22Rv1 (cell line): Measurements from ENCODE around the gene ZBTB20.

ENCODE experiments used
- H3K27ac ChIP-seq: fragments of 450-650 bp; 2 replicates; pipeline ENCODE4 v1.5.1; 2017
- ZFX ChIP-seq: fragments of 450-650 bp; IDR thresholded peaks from 2 replicates; pipeline ENCODE4 v1.6.1; 2017; ENCODE audit warnings: antibody characterized with exemption, borderline replicate concordance
- TF ChIP-seq, protein P1 (sequence below): fragments of 450-650 bp; IDR thresholded peaks from 2 replicates; pipeline ENCODE4 v1.5.1; 2017; ENCODE audit warnings: mild to moderate bottlenecking

ZBTB20 gene

DNA sequence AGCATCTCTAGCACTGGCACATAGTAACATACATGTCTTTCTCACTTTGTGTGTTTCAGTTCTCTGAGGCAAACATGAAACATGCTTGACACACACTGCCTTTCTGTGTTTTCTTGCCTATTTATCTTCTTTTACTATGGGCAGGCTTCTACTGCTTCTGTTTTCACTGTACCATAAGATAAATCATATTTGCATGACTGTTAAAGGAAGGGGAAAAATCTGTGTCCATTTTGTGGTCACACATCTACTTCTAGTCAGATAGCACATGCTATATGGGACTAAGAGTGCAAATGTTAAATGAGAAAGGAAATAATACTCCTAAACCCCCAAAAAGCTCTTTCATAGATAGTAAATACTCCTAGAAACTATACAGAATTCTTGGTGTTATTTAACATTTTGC lies 386.4 kb downstream of the ZBTB20 start:
- H3K27ac ChIP-seq = no peak overlapping the region
- no peak for TF ChIP-seq ZFX
- TF ChIP-seq, protein P1, sequence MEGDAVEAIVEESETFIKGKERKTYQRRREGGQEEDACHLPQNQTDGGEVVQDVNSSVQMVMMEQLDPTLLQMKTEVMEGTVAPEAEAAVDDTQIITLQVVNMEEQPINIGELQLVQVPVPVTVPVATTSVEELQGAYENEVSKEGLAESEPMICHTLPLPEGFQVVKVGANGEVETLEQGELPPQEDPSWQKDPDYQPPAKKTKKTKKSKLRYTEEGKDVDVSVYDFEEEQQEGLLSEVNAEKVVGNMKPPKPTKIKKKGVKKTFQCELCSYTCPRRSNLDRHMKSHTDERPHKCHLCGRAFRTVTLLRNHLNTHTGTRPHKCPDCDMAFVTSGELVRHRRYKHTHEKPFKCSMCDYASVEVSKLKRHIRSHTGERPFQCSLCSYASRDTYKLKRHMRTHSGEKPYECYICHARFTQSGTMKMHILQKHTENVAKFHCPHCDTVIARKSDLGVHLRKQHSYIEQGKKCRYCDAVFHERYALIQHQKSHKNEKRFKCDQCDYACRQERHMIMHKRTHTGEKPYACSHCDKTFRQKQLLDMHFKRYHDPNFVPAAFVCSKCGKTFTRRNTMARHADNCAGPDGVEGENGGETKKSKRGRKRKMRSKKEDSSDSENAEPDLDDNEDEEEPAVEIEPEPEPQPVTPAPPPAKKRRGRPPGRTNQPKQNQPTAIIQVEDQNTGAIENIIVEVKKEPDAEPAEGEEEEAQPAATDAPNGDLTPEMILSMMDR = no peak

DNA sequence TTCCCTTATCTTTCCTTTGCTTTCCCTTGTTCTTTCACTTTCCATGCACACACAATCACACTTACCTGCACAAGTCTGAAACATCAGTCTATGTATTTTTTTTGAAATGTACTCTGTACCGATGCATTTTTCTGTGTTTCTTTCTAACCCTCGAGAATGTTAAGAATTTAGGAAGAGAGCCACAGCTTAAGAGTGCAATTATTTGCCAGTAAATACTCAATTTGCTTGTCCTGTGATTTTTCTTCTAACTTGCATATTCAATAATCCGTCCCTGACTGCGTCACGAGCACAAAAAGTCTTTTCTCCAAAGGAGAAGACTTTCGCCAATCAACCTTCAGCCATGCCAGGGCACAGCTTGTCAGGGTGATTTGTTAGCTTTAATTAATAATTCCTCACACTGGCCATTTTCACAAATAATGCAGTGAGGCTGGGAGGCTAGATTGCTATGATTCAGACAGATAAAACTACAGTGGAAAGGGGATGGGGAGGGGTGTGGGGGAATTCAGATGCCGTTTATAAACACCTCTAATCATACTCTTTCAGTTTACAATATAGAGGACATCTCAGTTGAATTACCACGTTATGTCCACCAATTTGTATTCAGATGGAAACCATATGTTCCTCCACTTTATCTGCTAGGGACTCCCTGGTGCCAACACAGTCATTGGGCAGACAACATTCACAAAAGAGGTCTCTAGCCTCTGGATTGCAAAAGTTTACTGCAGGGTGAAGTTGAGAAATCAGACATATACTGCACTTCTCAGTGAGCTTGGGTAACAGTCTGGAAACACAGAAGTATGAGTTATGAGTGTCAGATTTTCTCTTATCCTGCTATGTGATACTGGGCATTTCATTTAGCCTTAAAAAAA lies 388.0 kb downstream of the ZBTB20 start:
- TF ChIP-seq, protein P1 = no peak
- TF ChIP-seq ZFX = no peak
- H3K27ac ChIP-seq = no peak overlapping the region

DNA sequence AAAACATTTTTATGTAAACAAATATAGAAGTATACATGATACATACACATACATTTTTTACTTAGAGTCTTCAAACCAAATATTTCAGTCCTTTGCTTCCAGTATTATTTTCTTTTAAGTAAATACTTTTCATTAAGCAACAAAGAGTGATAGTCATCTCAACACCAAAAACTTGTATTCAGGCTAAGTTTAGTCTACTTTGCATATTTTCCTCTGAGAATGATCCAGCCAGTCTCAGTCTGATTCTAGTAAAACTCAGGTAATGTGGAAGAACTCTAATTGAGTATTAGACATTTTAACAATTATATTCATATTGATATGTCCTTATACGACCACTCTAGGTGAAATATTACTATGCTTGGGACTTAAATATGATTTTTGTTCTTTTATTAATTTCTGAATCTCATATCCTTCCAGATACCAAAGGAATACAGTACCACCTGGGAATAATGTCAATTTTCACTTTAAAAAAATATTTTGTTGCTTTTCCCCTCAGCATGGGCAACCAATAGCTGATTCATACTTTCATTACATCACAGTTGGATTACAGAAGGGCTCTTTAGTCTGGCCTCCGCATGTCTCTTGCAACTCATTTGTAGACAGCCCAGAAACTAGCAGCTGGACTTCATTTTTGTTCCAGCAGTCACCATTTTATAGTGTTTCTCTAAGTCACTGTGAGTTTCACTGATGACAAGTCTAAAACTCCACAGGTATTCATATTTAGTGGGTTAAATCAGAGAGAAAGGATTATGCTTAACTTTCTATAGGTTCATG lies 390.4 kb downstream of the ZBTB20 start:
- no peak overlapping the region for H3K27ac ChIP-seq

DNA sequence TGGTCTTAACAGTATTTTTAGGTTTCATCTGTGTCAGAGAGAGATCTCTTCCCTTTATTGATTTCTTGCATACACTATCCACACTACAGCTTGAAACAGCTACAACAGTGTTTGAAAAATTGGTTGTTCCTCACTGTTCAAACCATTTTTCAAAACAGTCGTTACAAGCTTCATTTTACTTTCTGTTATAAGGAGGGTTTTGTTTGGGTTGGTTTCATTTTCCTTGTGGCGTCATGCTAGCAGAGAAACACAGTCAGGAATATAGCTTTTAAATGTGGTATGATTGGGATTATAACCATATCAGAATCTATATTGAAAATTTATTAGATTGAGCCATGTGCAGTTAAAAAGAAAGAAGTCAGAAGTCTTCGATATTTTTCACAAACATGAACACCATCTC lies 400.6 kb downstream of the ZBTB20 start:
- peak overlapping the region; percentile 89 for H3K27ac ChIP-seq
- no peak for TF ChIP-seq ZFX
- TF ChIP-seq, protein P1 = no peak

More for the DNA sequence above, 390.4 kb downstream of the ZBTB20 start:
- TF ChIP-seq ZFX = no peak
- TF ChIP-seq, protein P1 = no peak

DNA sequence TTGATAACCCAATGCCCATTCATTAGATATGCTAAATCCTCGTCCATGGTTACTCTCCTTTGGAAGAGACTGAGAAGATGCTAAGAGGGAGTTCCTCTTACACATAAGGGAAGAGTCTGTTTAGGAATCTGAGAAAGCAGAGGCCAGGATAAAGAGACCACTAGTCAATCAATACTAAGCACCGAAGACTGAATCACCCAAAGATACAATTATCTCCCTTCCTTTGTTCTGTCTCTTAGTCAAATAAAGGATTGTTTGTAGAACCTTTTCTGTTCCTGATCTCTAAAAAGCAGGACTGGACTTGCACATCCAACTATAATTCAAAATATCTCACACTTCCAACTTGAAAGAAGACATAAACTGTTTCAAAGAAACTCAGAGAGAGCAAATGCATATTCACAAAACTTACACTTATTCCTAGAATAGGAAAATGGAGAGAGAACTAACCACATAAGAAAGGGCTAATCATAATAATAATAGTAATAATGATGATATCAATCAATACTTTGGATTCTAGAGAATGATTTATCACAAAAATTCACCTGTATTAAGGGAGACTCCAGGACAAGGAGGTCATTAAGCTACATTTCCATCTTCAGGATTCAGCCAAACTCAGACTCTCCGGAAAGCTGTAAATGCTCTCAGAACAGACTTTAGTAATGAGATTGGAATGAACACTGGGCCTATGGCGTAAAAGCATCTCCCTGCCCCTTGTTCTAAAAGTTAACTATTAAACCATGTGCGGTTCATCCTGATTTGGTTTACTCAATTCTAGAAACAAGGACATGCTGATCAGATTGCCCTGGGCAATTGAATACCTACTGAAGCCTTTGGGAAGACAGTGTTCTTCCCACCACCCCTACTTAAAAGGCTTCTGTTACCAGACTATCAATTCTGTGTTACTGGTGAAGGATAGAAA lies 401.5 kb downstream of the ZBTB20 start:
- H3K27ac ChIP-seq = peak overlapping the region; percentile 89
- no peak for TF ChIP-seq ZFX
- TF ChIP-seq, protein P1 = no peak

DNA sequence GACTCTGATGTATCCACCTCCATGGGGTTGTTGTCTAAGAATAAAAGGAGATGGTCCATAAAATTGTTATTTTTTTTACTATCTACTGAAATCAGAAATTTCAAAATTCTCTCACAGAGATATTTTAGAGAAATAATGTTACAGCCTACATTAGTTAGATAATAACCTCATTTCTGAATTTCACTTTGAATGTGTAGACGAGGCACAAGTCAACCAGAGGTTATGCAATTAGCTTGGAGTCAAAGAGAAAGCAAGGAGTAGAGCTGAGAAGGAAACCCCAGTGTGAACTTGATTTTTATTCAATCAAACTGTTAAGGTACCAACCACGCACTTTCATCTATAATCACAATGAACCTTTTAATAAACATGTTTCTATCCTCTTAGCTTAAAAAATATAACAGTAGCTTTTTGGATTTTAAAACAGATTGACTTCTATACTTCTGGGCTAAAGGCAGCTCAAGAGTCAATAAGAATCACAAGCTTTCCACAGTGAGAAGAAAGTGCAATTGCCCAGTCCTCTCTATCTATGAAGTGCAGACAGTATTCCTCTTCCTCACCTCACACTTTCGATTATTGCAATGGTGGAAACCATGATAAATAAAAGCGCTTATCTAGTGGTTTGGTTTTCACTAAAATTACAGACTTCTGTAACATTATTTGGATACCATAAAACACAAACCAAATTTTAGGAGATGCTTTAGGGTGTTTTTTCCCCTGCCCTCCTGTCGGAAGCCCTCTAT lies 403.2 kb downstream of the ZBTB20 start:
- no peak overlapping the region for H3K27ac ChIP-seq
- TF ChIP-seq, protein P1 = no peak
- no peak for TF ChIP-seq ZFX
